HL-60 (cell line): ENCODE measurements around the gene DGKI.

ENCODE experiments used
- GABPA ChIP-seq: IDR thresholded peaks from 2 replicates; pipeline ENCODE4 v1.6.1; 2012; ENCODE audit warnings: low read depth
- POLR2AphosphoS5 ChIP-seq: IDR thresholded peaks from 2 replicates; pipeline ENCODE4 v1.6.1; 2012; ENCODE audit warnings: low read depth
- SPI1 ChIP-seq: IDR thresholded peaks from 2 replicates; pipeline ENCODE4 v1.6.1; 2012; ENCODE audit warnings: low read depth, mild to moderate bottlenecking, borderline replicate concordance
- TF ChIP-seq, protein P1 (sequence below): IDR thresholded peaks from one replicate; pipeline ENCODE4 v1.5.1; 2011; ENCODE audit warnings: low read length, control low read depth, inconsistent platforms; ENCODE audit not compliant: insufficient read depth
- TF ChIP-seq, protein P2 (sequence below): IDR thresholded peaks from 2 replicates; pipeline ENCODE4 v1.6.1; 2012; ENCODE audit warnings: low read depth; ENCODE audit not compliant: insufficient replicate concordance

DNA sequence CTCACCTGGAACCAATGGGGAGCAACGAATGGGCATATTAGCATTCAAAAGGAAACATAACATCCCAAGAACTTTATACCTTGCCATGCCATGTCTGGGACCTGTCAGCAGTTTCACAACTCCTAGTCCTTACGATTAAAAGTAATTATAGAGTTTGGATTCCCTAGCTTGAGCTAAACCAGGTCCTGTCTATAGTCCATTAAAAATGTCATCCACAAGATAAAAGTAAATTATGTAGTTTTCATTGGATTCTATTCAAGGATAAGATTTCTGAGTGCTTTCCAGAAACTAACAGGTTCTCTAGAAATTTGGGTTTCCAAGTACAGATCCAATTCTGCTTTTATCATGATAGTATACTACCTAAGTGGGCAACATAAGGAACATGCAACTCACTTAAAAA is 339.7 kb downstream of the DGKI start:
- TF ChIP-seq, protein P1, sequence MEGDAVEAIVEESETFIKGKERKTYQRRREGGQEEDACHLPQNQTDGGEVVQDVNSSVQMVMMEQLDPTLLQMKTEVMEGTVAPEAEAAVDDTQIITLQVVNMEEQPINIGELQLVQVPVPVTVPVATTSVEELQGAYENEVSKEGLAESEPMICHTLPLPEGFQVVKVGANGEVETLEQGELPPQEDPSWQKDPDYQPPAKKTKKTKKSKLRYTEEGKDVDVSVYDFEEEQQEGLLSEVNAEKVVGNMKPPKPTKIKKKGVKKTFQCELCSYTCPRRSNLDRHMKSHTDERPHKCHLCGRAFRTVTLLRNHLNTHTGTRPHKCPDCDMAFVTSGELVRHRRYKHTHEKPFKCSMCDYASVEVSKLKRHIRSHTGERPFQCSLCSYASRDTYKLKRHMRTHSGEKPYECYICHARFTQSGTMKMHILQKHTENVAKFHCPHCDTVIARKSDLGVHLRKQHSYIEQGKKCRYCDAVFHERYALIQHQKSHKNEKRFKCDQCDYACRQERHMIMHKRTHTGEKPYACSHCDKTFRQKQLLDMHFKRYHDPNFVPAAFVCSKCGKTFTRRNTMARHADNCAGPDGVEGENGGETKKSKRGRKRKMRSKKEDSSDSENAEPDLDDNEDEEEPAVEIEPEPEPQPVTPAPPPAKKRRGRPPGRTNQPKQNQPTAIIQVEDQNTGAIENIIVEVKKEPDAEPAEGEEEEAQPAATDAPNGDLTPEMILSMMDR: no peak
- TF ChIP-seq GABPA: no peak
- TF ChIP-seq POLR2AphosphoS5: no peak
- TF ChIP-seq, protein P2, sequence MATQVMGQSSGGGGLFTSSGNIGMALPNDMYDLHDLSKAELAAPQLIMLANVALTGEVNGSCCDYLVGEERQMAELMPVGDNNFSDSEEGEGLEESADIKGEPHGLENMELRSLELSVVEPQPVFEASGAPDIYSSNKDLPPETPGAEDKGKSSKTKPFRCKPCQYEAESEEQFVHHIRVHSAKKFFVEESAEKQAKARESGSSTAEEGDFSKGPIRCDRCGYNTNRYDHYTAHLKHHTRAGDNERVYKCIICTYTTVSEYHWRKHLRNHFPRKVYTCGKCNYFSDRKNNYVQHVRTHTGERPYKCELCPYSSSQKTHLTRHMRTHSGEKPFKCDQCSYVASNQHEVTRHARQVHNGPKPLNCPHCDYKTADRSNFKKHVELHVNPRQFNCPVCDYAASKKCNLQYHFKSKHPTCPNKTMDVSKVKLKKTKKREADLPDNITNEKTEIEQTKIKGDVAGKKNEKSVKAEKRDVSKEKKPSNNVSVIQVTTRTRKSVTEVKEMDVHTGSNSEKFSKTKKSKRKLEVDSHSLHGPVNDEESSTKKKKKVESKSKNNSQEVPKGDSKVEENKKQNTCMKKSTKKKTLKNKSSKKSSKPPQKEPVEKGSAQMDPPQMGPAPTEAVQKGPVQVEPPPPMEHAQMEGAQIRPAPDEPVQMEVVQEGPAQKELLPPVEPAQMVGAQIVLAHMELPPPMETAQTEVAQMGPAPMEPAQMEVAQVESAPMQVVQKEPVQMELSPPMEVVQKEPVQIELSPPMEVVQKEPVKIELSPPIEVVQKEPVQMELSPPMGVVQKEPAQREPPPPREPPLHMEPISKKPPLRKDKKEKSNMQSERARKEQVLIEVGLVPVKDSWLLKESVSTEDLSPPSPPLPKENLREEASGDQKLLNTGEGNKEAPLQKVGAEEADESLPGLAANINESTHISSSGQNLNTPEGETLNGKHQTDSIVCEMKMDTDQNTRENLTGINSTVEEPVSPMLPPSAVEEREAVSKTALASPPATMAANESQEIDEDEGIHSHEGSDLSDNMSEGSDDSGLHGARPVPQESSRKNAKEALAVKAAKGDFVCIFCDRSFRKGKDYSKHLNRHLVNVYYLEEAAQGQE: no peak
- TF ChIP-seq SPI1: no peak
